Measurements from ENCODE around the gene SLC9C2. TPM values are rescaled to one million over a fixed set of nuclear protein-coding genes. Genes with fewer than 3 reads are reported as not detected.
"Not testable (repeated sequence)": the region's sequence is repeated elsewhere in the genome, so short reads cannot be mapped to it uniquely, and the experiment has no call there.

The SLC9C2 gene
- polyA plus RNA-seq, 1 experiment, result not detected

DNA sequence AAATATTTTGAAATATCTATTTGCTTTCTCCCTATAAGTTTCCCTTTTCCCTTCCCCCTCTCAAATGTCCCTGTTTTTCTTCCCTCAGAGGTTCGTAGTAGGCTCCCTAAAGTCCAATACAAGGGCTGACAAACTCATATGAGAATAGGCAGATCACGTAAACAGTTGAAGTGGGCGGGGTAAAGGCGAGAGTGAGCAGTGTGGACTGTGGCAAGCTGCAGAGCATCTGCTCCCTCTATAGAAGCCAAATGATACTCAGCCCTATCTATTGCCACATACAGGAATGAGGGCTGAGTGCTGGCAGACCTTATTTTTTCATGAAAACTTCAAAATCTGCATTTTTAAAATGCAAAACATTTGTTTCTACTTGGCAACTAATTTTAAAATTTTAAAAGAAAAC lies 99.5 kb downstream of the SLC9C2 start:
- no peak overlapping the region for H3K27ac ChIP-seq (ENCODE audit: low read depth, low read length)
- ChIA-PET CTCF (no interaction called here), POLR2A (no interaction called here)
- DNase-seq (ENCODE audit: low read depth, low spot score), result peak; percentile 32
- H3K4me3 ChIP-seq (ENCODE audit: low read depth, low read length), result no peak overlapping the region
- no peaks in the 10 kb centered on the region for H3K9me3 ChIP-seq (ENCODE audit: control insufficient read depth, insufficient read depth, low read length)
- H3K27me3 ChIP-seq (ENCODE audit: control insufficient read depth, insufficient read depth, low read length), result no peaks in the 10 kb centered on the region
- TF ChIP-seq CTCF (IDR thresholded peaks at IDR 0.05; ENCODE audit: low read depth, low read length), result no peak

DNA sequence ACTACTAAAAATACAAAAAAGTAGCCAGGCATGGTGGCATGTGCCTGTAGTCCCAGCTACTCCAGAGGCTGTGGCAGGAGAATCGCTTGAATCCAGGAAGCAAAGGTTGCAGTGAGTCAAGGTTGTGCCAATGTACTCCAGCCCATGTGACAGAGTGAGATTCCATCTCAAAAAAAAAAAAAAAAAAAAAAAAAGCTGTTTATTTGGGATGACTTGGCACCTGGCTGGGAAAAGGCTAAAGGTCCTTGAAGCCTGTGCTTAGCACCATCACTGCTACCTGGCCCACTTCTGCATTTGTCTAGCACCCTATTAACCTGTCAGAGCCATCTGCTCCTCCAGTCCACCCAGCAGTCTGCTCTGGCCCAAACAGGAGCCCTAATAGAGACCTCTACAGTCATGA lies 100.8 kb downstream of the SLC9C2 start:
- DNase-seq (ENCODE audit: low read depth, low spot score), result no peak
- H3K27me3 ChIP-seq (ENCODE audit: control insufficient read depth, insufficient read depth, low read length), result no peaks in the 10 kb centered on the region
- no peak overlapping the region for H3K4me3 ChIP-seq (ENCODE audit: low read depth, low read length)
- no peaks in the 10 kb centered on the region for H3K9me3 ChIP-seq (ENCODE audit: control insufficient read depth, insufficient read depth, low read length)
- POLR2A ChIA-PET, result no interaction called here
- TF ChIP-seq CTCF (IDR thresholded peaks at IDR 0.05; ENCODE audit: low read depth, low read length), result no peak
- CTCF ChIA-PET, result interaction anchor here (0.6 kb wide), 1 partner anchor 965 kb away, joined by 3 read pairs; no protein-coding TSS in a partner anchor
- H3K27ac ChIP-seq (ENCODE audit: low read depth, low read length), result no peak overlapping the region

DNA sequence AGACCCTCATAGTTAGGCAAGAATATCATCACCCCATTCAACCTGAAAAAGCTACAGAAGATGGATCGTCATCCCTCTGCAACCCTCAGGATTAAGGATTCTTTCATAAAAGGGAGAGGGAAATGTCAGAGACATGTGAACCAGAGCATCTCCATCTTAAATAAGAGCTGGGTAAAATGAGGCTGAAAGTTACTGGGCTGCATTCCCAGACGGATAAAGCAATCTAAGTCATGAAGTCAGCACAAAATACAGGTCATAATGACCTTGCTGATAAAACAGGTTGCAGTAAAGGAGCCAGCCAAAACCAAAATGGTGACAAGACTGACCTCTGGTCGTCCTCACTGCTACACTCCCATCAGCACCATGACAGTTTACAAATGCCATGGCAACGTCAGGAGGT lies 103.1 kb downstream of the SLC9C2 start:
- no peak for DNase-seq (ENCODE audit: low read depth, low spot score)
- no peak for TF ChIP-seq CTCF (IDR thresholded peaks at IDR 0.05; ENCODE audit: low read depth, low read length)
- Histone ChIP-seq H3K4me3 (ENCODE audit: low read depth, low read length) (no peak overlapping the region), H3K27ac (ENCODE audit: low read depth, low read length) (no peak overlapping the region), H3K9me3 (ENCODE audit: control insufficient read depth, insufficient read depth, low read length) (no peaks in the 10 kb centered on the region), H3K27me3 (ENCODE audit: control insufficient read depth, insufficient read depth, low read length) (no peaks in the 10 kb centered on the region)
- ChIA-PET CTCF (no interaction called here), POLR2A (no interaction called here)

- TF ChIP-seq CTCF (IDR thresholded peaks at IDR 0.05; ENCODE audit: low read depth, low read length), result no peak
- CTCF ChIA-PET, result no interaction called here
- H3K27ac ChIP-seq (ENCODE audit: low read depth, low read length), result no peak overlapping the region
- no peaks in the 10 kb centered on the region for H3K9me3 ChIP-seq (ENCODE audit: control insufficient read depth, insufficient read depth, low read length)
- H3K27me3 ChIP-seq (ENCODE audit: control insufficient read depth, insufficient read depth, low read length), result no peaks in the 10 kb centered on the region
- H3K4me3 ChIP-seq (ENCODE audit: low read depth, low read length), result no peak overlapping the region
- POLR2A ChIA-PET, result no interaction called here
- DNase-seq (ENCODE audit: low read depth, low spot score), result no peak
Observed at GRCh38 chr1:173496757-173497320, 106.0 kb downstream of the SLC9C2 start.

- H3K9me3 ChIP-seq (ENCODE audit: control insufficient read depth, insufficient read depth, low read length), result no peaks in the 10 kb centered on the region
- H3K4me3 ChIP-seq (ENCODE audit: low read depth, low read length), result no peak overlapping the region
- POLR2A ChIA-PET, result no interaction called here
- H3K27me3 ChIP-seq (ENCODE audit: control insufficient read depth, insufficient read depth, low read length), result no peaks in the 10 kb centered on the region
- CTCF ChIA-PET, result no interaction called here
- no peak for TF ChIP-seq CTCF (IDR thresholded peaks at IDR 0.05; ENCODE audit: low read depth, low read length)
- no peak for DNase-seq (ENCODE audit: low read depth, low spot score)
- H3K27ac ChIP-seq (ENCODE audit: low read depth, low read length), result no peak overlapping the region
Observed at GRCh38 chr1:173495609-173496267, 107.1 kb downstream of the SLC9C2 start.

GRCh38 chr1:173493125-173493524 lies 109.7 kb downstream of the SLC9C2 start:
- H3K27ac ChIP-seq (ENCODE audit: low read depth, low read length); CTCF ChIA-PET; H3K27me3 ChIP-seq (ENCODE audit: control insufficient read depth, insufficient read depth, low read length); H3K9me3 ChIP-seq (ENCODE audit: control insufficient read depth, insufficient read depth, low read length); POLR2A ChIA-PET; DNase-seq (ENCODE audit: low read depth, low spot score); H3K4me3 ChIP-seq (ENCODE audit: low read depth, low read length): not testable (repeated sequence)
